ENCODE measurements around the gene GLI3. TPM values are rescaled to one million over a fixed set of nuclear protein-coding genes. Genes with fewer than 3 reads are reported as not detected.

The GLI3 gene
- total RNA-seq, 1 experiment from 2014 or later, result 5.6 TPM

GRCh38 chr7:42143711-42144600, 93.1 kb downstream of the GLI3 start:
- DNase-seq (ENCODE audit: low spot score), result no peak

GRCh38 chr7:42142089-42142488, 94.9 kb downstream of the GLI3 start:
- DNase-seq (ENCODE audit: low spot score), result no peak

DNA sequence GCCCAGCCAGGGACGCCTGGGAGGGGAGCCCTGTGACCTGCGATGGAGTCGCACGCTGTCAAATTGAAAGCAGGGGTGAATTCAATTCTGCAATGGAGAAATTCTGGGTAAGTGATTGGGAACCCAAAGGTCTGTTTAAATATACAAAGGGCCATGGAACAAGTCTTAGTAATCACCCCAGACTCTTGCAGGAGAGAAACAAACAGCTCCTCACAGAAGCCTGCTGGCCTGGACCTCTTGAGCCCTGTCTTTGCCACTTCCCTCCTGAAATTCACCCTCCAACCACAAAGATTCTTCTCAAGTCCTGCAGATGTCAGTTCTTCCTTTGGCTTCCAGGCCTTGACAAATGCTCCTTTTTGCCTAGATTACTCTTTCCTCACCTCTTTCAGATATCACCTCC, 97.3 kb downstream of the GLI3 start:
- DNase-seq (ENCODE audit: low spot score), result no peak

GRCh38 chr7:42138691-42139090, 98.3 kb downstream of the GLI3 start:
- no peak for DNase-seq (ENCODE audit: low spot score)

- DNase-seq (ENCODE audit: low spot score), result no peak
Measured at GRCh38 chr7:42137941-42138340, 99.1 kb downstream of the GLI3 start.

GRCh38 chr7:42137431-42137830, 99.6 kb downstream of the GLI3 start:
- no peak for DNase-seq (ENCODE audit: low spot score)

DNA sequence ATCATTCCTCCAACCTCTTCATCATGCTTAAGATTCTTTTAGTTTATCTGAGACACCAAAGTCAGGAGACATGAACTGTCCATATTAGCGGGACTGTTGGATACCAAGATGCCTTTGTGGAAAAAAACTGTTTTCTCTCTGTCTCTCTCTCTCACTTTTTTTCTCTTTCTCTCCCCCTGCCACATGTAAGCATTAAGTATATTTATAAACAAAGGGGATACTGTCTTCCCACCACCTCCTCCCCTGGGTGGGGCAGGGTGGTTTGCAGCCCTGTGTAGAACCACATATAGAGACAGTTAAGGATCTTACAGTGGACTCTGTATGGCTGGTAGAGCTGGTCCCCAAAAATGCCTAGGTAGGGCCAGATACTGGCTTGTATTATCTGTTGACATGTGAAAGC, 101.3 kb downstream of the GLI3 start:
- DNase-seq (ENCODE audit: low spot score), result no peak

GRCh38 chr7:42134276-42134876, 102.6 kb downstream of the GLI3 start:
- no peak for DNase-seq (ENCODE audit: low spot score)

GRCh38 chr7:42133321-42133720, 103.7 kb downstream of the GLI3 start:
- no peak for DNase-seq (ENCODE audit: low spot score)

DNA sequence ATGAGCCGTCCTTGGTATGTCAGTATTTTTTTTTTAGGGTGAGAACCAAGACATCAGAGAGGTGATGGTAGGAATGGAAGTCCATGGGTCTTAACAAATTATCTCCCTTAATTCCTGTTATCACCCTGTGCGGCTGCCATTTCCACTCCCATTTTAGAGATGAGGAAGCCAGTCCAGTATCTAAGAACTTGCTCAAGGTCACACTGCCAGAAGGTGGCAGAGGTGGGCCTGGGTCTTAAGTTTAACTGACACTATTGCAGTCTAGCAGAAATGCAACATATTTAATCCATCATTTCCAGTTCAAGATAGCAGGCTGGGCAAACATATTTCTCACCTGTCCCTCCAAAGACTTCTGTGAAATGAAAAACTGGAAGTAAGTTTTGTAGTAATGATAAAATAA, 108.3 kb downstream of the GLI3 start:
- peak; percentile 70 for DNase-seq (ENCODE audit: low spot score)

- DNase-seq (ENCODE audit: low spot score), result no peak
Measured at GRCh38 chr7:42127232-42127622, 109.8 kb downstream of the GLI3 start.

GRCh38 chr7:42126475-42127231, 110.4 kb downstream of the GLI3 start:
- no peak for DNase-seq (ENCODE audit: low spot score)

DNA sequence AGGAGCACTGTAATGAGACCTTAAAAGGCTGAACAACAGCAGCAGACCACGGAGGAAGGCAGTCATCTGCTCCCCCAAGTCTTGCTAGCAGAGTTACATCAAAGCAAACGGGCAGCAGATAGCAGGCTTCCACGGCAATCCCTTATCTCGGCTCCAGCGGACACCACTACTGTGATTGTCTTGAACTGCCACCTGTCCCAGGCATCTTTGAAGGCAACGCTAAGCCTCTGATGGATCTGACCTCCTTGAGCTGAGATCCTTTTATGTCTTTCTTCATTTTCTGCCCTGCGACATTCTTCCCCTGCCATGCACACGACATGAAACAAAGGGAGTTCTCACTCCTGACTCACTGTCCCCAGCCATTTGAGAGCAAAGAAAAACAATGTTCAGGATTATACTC, 111.7 kb downstream of the GLI3 start:
- DNase-seq (ENCODE audit: low spot score), result no peak

- DNase-seq (ENCODE audit: low spot score), result no peak
Measured at GRCh38 chr7:42123716-42124115, 113.3 kb downstream of the GLI3 start.

DNA sequence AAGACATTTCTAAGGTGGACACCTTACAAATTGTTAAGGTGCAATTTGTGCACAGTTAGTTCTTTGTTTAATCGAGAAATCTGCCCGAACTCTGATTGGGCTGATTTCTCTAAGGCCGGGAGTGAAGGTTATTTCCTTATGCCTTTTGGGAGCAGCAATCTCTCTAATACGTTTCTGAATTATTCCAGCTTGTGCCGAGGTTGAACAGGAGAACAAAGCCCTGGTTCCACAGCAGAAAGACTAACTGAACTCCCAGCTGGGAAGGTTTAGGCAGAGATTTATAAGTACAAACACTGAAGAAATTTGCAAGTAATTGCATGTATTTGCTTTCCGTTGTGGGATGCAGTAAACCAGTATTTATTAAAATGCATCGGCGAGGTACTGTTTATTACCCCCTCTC, 116.8 kb downstream of the GLI3 start:
- no peak for DNase-seq (ENCODE audit: low spot score)

GRCh38 chr7:42117201-42117600, 119.8 kb downstream of the GLI3 start:
- no peak for DNase-seq (ENCODE audit: low spot score)

- DNase-seq (ENCODE audit: low spot score), result no peak
Measured at GRCh38 chr7:42115795-42116194, 121.2 kb downstream of the GLI3 start.

- DNase-seq (ENCODE audit: low spot score), result no peak
Measured at GRCh38 chr7:42110333-42110732, 126.7 kb downstream of the GLI3 start.

- DNase-seq (ENCODE audit: low spot score), result no peak
Measured at GRCh38 chr7:42108803-42109528, 128.0 kb downstream of the GLI3 start.

DNA sequence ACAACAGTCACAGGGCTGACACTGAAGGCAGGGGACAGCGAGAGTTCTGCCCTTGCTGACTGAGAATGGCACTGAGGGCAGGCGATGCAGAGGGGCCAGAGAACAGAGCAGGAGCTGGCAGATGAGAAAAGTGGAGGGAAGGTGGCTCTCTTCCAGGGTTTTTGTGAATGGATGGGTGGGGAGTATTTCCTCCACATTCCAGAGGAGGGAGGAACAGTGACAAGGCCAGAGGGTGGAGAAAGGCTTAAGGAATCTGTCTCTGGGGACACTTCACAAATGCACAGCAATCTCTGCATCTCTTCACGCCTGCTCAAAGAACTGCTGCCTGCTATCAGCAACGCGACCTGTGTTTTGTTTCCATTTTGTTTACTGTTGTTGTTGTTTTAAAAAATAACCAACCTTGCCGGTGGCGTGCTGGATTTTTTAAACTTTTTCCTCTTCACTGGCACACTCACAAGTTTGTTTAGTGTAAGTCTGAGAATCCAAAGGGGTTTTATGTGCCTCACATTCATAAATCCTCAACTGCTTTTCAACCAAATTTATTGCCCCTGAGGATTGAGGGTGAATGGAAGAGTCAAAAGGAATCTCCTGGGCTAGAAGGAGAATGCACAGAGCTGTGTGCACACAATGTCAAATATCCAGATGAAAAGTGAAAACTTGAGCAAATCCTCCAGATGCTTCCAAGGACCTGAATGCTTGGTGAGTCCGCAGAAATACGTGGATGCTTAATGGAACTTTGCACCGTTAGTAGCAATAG, 129.3 kb downstream of the GLI3 start:
- DNase-seq (ENCODE audit: low spot score), result peak; percentile 73

DNA sequence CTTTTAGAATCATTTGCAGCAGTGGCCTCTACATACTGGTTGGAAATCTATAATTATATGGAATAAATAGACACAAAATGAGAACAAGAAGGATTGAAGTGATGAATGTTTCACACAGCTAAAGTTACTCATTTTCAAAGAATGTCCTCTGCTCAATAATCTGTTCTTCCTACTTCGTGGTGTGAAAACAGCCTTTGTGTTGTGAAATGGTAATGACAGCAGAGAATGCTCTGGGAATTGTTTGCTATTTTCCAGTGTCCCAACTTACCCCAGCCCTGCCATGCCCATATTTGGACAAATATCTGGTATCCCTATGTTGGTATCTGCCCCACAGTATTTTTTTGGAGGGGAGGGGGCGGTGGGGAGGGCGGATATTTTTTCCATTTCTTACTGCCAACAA, 130.4 kb downstream of the GLI3 start:
- DNase-seq (ENCODE audit: low spot score), result no peak

Measured in H4 (cell line).